Right cardiac atrium (tissue), 5 donors: ENCODE results near the gene TANGO6. TPM values are rescaled to one million over a fixed set of nuclear protein-coding genes. Genes with fewer than 3 reads are reported as not detected.

ENCODE experiments used
- ATAC-seq, 2 donors: fragments of 200-7000 bp; cut with Tn5 transposase; one replicate each; pipeline versions ENCODE4 v1.8.0 to v1.9.1; 2020; ENCODE audit warnings: moderate library complexity in 2 of 2, mild to moderate bottlenecking in 1 of 2
- DNase-seq, 3 donors: peaks; one replicate each; pipeline ENCODE4 v3.0.0-alpha.2; 2020
- H3K27ac ChIP-seq: one replicate; pipeline ENCODE4 v1.5.1; 2013; ENCODE audit warnings: mild to moderate bottlenecking, low read length, control low read depth, moderate library complexity
- H3K27me3 ChIP-seq: one replicate; pipeline ENCODE4 v1.6.1; 2013; ENCODE audit not compliant: control insufficient read depth, insufficient read depth
- H3K4me1 ChIP-seq: one replicate; pipeline ENCODE4 v1.6.1; 2013; ENCODE audit warnings: low read length; ENCODE audit not compliant: control insufficient read depth, insufficient read depth
- H3K4me3 ChIP-seq: one replicate; pipeline ENCODE4 v1.5.1; 2013; ENCODE audit warnings: low read length, control low read depth
- H3K9me3 ChIP-seq: one replicate; pipeline ENCODE4 v1.6.1; 2013; ENCODE audit warnings: low read length; ENCODE audit not compliant: control insufficient read depth
- WGBS: extraction: QIAGEN DNeasy Blood & Tissue Kit; methylation state at CpG from one replicate; pipeline ENCODE4 v1.1.7; 2013; 5-methylcytosine and 5-hydroxymethylcytosine counted together
- intact Hi-C, 4 donors: fragments of 100-400 bp; cut with DNase I; formaldehyde crosslinking; loops; one replicate each; pipeline versions ENCODE4 v1.11.0 to v1.14.0; 2022 to 2023
- polyA plus RNA-seq: library from polyadenylated mRNA; stranded (reverse); fragments of 200-250 nt; gene quantifications from one replicate; pipeline ENCODE4 v1.2.3, GENCODE V29; 2013
- total RNA-seq, 4 donors: library from RNA; stranded (reverse); fragmentation: NEBNext Ultra II Directional; extraction: Animal tissue kit (Norgen Biotek cat#: 25700); gene quantifications; one replicate each; pipeline ENCODE4 v1.2.1, GENCODE V29; 2021
- donor health status: healthy with polysubstance abuse.
- donor health status: DM: no; HTN: yes; CAD: no.
- donor health status: DM: no; HTN: no; CAD: no.
- donor health status: DM: no; HTN: yes; CAD: no; lungs with severe emphysema.
- donor health status: DM: yes; HTN: yes; CAD: no.

The TANGO6 gene
- total and polyA plus RNA-seq, 5 donors = 2.1 to 11.5 (median 9.7) TPM

- DNase-seq = no peak
- intact Hi-C loops = no loop called here
- H3K27ac ChIP-seq = no peak overlapping the region
- no peak for ATAC-seq
- WGBS = 98% methylated on average over 2 of the region's 2 CpGs
- no peaks in the 10 kb centered on the region for H3K27me3 ChIP-seq
- H3K4me3 ChIP-seq = no peak overlapping the region
- no peaks in the 10 kb centered on the region for H3K9me3 ChIP-seq
- peaks cover 2% of the 10 kb centered on the region for H3K4me1 ChIP-seq
These were observed 220.9 kb downstream of the TANGO6 start for GRCh38 chr16:69064124-69064763.

- no peak overlapping the region for H3K27ac ChIP-seq
- H3K9me3 ChIP-seq = no peaks in the 10 kb centered on the region
- 41% methylated on average over 6 of the region's 6 CpGs for WGBS
- ATAC-seq = peak in 1 of 2 donors; percentile 63
- intact Hi-C loops = no loop called here
- peaks cover 2% of the 10 kb centered on the region for H3K4me1 ChIP-seq
- no peaks in the 10 kb centered on the region for H3K27me3 ChIP-seq
- H3K4me3 ChIP-seq = no peak overlapping the region
- DNase-seq = no peak
These were observed 221.5 kb downstream of the TANGO6 start for GRCh38 chr16:69064764-69065313.

GRCh38 chr16:69069504-69069903 lies 226.2 kb downstream of the TANGO6 start:
- Histone ChIP-seq H3K4me1 (peaks cover 2% of the 10 kb centered on the region), H3K27ac (no peak overlapping the region), H3K4me3 (no peak overlapping the region), H3K9me3 (no peaks in the 10 kb centered on the region), H3K27me3 (no peaks in the 10 kb centered on the region)
- 98% methylated on average over 5 of the region's 5 CpGs for WGBS
- intact Hi-C loops = no loop called here
- ATAC-seq (no peak), DNase-seq (no peak)

GRCh38 chr16:69071036-69071435 lies 227.7 kb downstream of the TANGO6 start:
- H3K4me3 ChIP-seq = no peak overlapping the region
- no peaks in the 10 kb centered on the region for H3K27me3 ChIP-seq
- DNase-seq (no peak), ATAC-seq (no peak)
- intact Hi-C loops = no loop called here
- no peak overlapping the region for H3K27ac ChIP-seq
- H3K9me3 ChIP-seq = no peaks in the 10 kb centered on the region
- H3K4me1 ChIP-seq = peaks cover 2% of the 10 kb centered on the region
- 78% methylated on average over 3 of the region's 3 CpGs for WGBS

GRCh38 chr16:69072640-69072974 lies 229.3 kb downstream of the TANGO6 start:
- Histone ChIP-seq H3K27me3 (no peaks in the 10 kb centered on the region), H3K9me3 (no peaks in the 10 kb centered on the region), H3K4me3 (no peak overlapping the region), H3K27ac (no peak overlapping the region), H3K4me1 (peaks cover 2% of the 10 kb centered on the region)
- WGBS = 39% methylated on average over 2 of the region's 2 CpGs
- no peak for DNase-seq
- intact Hi-C loops = no loop called here
- no peak for ATAC-seq

- DNase-seq (no peak), ATAC-seq (no peak)
- H3K4me3 ChIP-seq = no peak overlapping the region
- intact Hi-C loops = no loop called here
- WGBS = 86% methylated on average over 10 of the region's 10 CpGs
- H3K27ac ChIP-seq = no peak overlapping the region
- H3K4me1 ChIP-seq = peaks cover 2% of the 10 kb centered on the region
- no peaks in the 10 kb centered on the region for H3K27me3 ChIP-seq
- no peaks in the 10 kb centered on the region for H3K9me3 ChIP-seq
These were observed 229.9 kb downstream of the TANGO6 start for GRCh38 chr16:69073181-69073702.

- H3K4me1 ChIP-seq = peaks cover 1% of the 10 kb centered on the region
- intact Hi-C loops = no loop called here
- no peak for ATAC-seq
- no peaks in the 10 kb centered on the region for H3K27me3 ChIP-seq
- whole genome bisulfite sequencing = 89% methylated on average over 4 of the region's 4 CpGs
- DNase-seq = no peak
- no peak overlapping the region for H3K27ac ChIP-seq
- no peaks in the 10 kb centered on the region for H3K9me3 ChIP-seq
- no peak overlapping the region for H3K4me3 ChIP-seq
These were observed 233.9 kb downstream of the TANGO6 start for GRCh38 chr16:69077251-69077650.

- DNase-seq (no peak), ATAC-seq (no peak)
- H3K9me3 ChIP-seq = no peaks in the 10 kb centered on the region
- no peak overlapping the region for H3K4me3 ChIP-seq
- H3K27me3 ChIP-seq = no peaks in the 10 kb centered on the region
- intact Hi-C loops = no loop called here
- H3K27ac ChIP-seq = no peak overlapping the region
- WGBS = 87% methylated on average over 7 of the region's 7 CpGs
- H3K4me1 ChIP-seq = no peaks in the 10 kb centered on the region
These were observed 234.7 kb downstream of the TANGO6 start for GRCh38 chr16:69078073-69078472.

- Histone ChIP-seq H3K27ac (no peak overlapping the region), H3K4me1 (no peaks in the 10 kb centered on the region), H3K9me3 (no peaks in the 10 kb centered on the region), H3K27me3 (no peaks in the 10 kb centered on the region), H3K4me3 (no peak overlapping the region)
- ATAC-seq (no peak), DNase-seq (no peak)
- intact Hi-C loops = no loop called here
- over 99% methylated on average over 2 of the region's 2 CpGs for WGBS
These were observed 236.4 kb downstream of the TANGO6 start for GRCh38 chr16:69079697-69080096.

GRCh38 chr16:69083306-69083941 lies 240.1 kb downstream of the TANGO6 start:
- H3K4me3 ChIP-seq = no peak overlapping the region
- ATAC-seq = no peak
- H3K4me1 ChIP-seq = no peaks in the 10 kb centered on the region
- no peaks in the 10 kb centered on the region for H3K9me3 ChIP-seq
- 93% methylated on average over 16 of the region's 16 CpGs for WGBS
- H3K27ac ChIP-seq = no peak overlapping the region
- H3K27me3 ChIP-seq = no peaks in the 10 kb centered on the region
- no peak for DNase-seq
- intact Hi-C loops = no loop called here

- 19% methylated on average over 2 of the region's 2 CpGs for WGBS
- Histone ChIP-seq H3K4me3 (no peak overlapping the region), H3K27ac (no peak overlapping the region), H3K9me3 (no peaks in the 10 kb centered on the region), H3K4me1 (peaks cover under 1% of the 10 kb centered on the region), H3K27me3 (no peaks in the 10 kb centered on the region)
- ATAC-seq = no peak
- DNase-seq = no peak
- intact Hi-C loops = no loop called here
These were observed 241.0 kb downstream of the TANGO6 start for GRCh38 chr16:69084289-69084688.
